Mesenchymal stem cell (in vitro differentiated cells and primary cell): ENCODE data around the gene MACROD1.
A peak's percentile ranks its signal among the peaks of the same experiment; 100 is the strongest.

ENCODE experiments used
- DNase-seq: peaks from one replicate; pipeline ENCODE4 v3.0.0-alpha.2; 2013
- H2AFZ ChIP-seq: one replicate; pipeline ENCODE4 v1.6.1; 2013; ENCODE audit warnings: low read depth, mild to moderate bottlenecking, control low read depth, inconsistent platforms, low read length, moderate library complexity
- H2AK5ac ChIP-seq: 2 replicates; pipeline ENCODE4 v1.6.1; 2013; ENCODE audit warnings: low read length, moderate library complexity, mild to moderate bottlenecking, inconsistent platforms; ENCODE audit not compliant: severe bottlenecking
- H2BK120ac ChIP-seq: one replicate; pipeline ENCODE4 v1.6.1; 2013; ENCODE audit warnings: low read depth, mild to moderate bottlenecking, inconsistent platforms, low read length, moderate library complexity
- H2BK12ac ChIP-seq, 2 experiments: one replicate each; pipeline ENCODE4 v1.6.1; 2013; ENCODE audit warnings: inconsistent platforms in 2 of 2, low read length in 2 of 2, mild to moderate bottlenecking in 2 of 2, moderate library complexity in 2 of 2, control low read depth in 1 of 2
- H2BK15ac ChIP-seq: one replicate; pipeline ENCODE4 v1.6.1; 2013; ENCODE audit warnings: mild to moderate bottlenecking, low read depth, inconsistent platforms; ENCODE audit not compliant: poor library complexity, severe bottlenecking
- H2BK5ac ChIP-seq: 2 replicates; pipeline ENCODE4 v1.6.1; 2013; ENCODE audit warnings: low read depth, mild to moderate bottlenecking, low read length, control low read depth, inconsistent platforms; ENCODE audit not compliant: poor library complexity, severe bottlenecking
- H3K14ac ChIP-seq, 2 experiments: one replicate each; pipeline ENCODE4 v1.6.1; 2013; ENCODE audit warnings: inconsistent platforms in 2 of 2, low read length in 2 of 2, control low read depth in 1 of 2, mild to moderate bottlenecking in 1 of 2, moderate library complexity in 1 of 2
- H3K18ac ChIP-seq, 2 experiments: one replicate each; pipeline ENCODE4 v1.6.1; 2013; ENCODE audit warnings: inconsistent platforms in 2 of 2, low read length in 2 of 2, control low read depth in 1 of 2, low read depth in 1 of 2, mild to moderate bottlenecking in 1 of 2
- H3K23ac ChIP-seq, 2 experiments: one replicate each; pipeline ENCODE4 v1.6.1; 2013; ENCODE audit warnings: inconsistent platforms in 2 of 2, low read length in 2 of 2, mild to moderate bottlenecking in 2 of 2, moderate library complexity in 2 of 2, control low read depth in 1 of 2
- H3K27ac ChIP-seq: 2 replicates; pipeline ENCODE4 v1.5.1; 2013; ENCODE audit warnings: mild to moderate bottlenecking, moderate library complexity, low read length, control low read depth, inconsistent platforms; ENCODE audit not compliant: poor library complexity, severe bottlenecking
- H3K27me3 ChIP-seq, 2 experiments: 2 replicates each; pipeline versions ENCODE4 v1.6.1 to v1.7.0; 2013; ENCODE audit warnings: low read length in 2 of 2, mild to moderate bottlenecking in 2 of 2, moderate library complexity in 2 of 2, control low read depth in 1 of 2, inconsistent platforms in 1 of 2; ENCODE audit not compliant: control insufficient read depth in 1 of 2, insufficient read depth in 1 of 2
- H3K36me3 ChIP-seq, 2 experiments: 2 replicates each; pipeline versions ENCODE4 v1.6.1 to v1.7.0; 2013; ENCODE audit warnings: low read length in 2 of 2, control low read depth in 1 of 2, inconsistent platforms in 1 of 2, low read depth in 1 of 2, mild to moderate bottlenecking in 1 of 2; ENCODE audit not compliant: insufficient read depth in 2 of 2, control insufficient read depth in 1 of 2
- H3K4ac ChIP-seq, 2 experiments: one replicate each; pipeline ENCODE4 v1.6.1; 2013; ENCODE audit warnings: inconsistent platforms in 2 of 2, low read length in 2 of 2, mild to moderate bottlenecking in 2 of 2, moderate library complexity in 2 of 2, control low read depth in 1 of 2, low read depth in 1 of 2
- H3K4me1 ChIP-seq: 2 replicates; pipeline ENCODE4 v1.6.1; 2013; ENCODE audit warnings: low read depth, low read length, control low read depth; ENCODE audit not compliant: control insufficient read depth, insufficient read depth
- H3K4me2 ChIP-seq: 2 replicates; pipeline ENCODE4 v1.6.1; 2013; ENCODE audit warnings: low read length, mild to moderate bottlenecking, inconsistent platforms; ENCODE audit not compliant: poor library complexity, severe bottlenecking
- H3K4me3 ChIP-seq, 2 experiments: 2 replicates each; pipeline versions ENCODE4 v1.5.1 to v1.7.0; 2013; ENCODE audit warnings: low read length in 2 of 2, mild to moderate bottlenecking in 2 of 2, control low read depth in 1 of 2, low read depth in 1 of 2; ENCODE audit not compliant: insufficient read depth in 1 of 2
- H3K79me1 ChIP-seq: replicated peaks from 2 replicates; pipeline ENCODE4 v1.6.1; 2013; ENCODE audit warnings: mild to moderate bottlenecking, control low read depth, low read length, inconsistent platforms; ENCODE audit not compliant: poor library complexity, severe bottlenecking
- H3K9ac ChIP-seq: 2 replicates; pipeline ENCODE4 v1.7.0; 2013; ENCODE audit warnings: mild to moderate bottlenecking, low read length, moderate library complexity
- H3K9me3 ChIP-seq: 2 replicates; pipeline ENCODE4 v1.7.0; 2013; ENCODE audit warnings: mild to moderate bottlenecking, low read length; ENCODE audit not compliant: control insufficient read depth
- H4K8ac ChIP-seq: one replicate; pipeline ENCODE4 v1.6.1; 2013; ENCODE audit warnings: inconsistent platforms, mild to moderate bottlenecking, low read length, moderate library complexity
- H4K91ac ChIP-seq: one replicate; pipeline ENCODE4 v1.6.1; 2013; ENCODE audit warnings: mild to moderate bottlenecking, low read length, inconsistent platforms
- WGBS: methylation state at CpG from one replicate; pipeline ENCODE4 v1.1.7; 2013; ENCODE audit warnings: mixed read lengths; 5-methylcytosine and 5-hydroxymethylcytosine counted together

Gene MACROD1

DNA sequence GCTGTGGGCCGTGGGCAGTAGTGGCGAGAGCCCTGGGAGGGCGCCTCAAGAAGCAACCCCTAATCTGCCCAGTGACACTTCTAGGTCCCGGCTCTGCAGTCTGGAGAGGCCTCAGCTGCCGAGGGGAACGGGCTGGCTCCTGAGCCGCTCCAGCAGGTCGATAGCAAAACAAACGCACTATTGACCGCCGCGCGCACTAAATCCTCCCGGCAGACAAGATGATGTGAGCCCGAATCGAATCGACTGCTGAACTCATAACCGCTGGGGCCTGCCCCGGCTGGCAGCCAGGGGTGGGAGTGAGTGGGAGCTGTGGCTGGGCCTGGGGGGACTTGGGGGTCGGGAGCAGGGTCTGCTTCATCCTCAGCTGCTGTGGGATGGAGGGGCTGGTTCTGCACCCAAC lies 94.1 kb downstream of the MACROD1 start:
- no peaks in the 10 kb centered on the region for H3K9me3 ChIP-seq
- no peak overlapping the region for H2BK12ac ChIP-seq
- no peak overlapping the region for H3K27ac ChIP-seq
- H3K27me3 ChIP-seq, result peaks cover 16 to 61% of the 10 kb centered on the region in 2 experiments
- H2AK5ac ChIP-seq, result no peak overlapping the region
- no peak overlapping the region for H3K4me2 ChIP-seq
- no peak overlapping the region for H3K23ac ChIP-seq
- H3K79me1 ChIP-seq, result no peaks in the 10 kb centered on the region
- 94% methylated on average over 20 of the region's 20 CpGs for WGBS
- H2BK15ac ChIP-seq, result no peak overlapping the region
- H3K4ac ChIP-seq, result no peak overlapping the region
- no peak overlapping the region for H3K4me3 ChIP-seq
- H3K14ac ChIP-seq, result no peak overlapping the region
- no peak overlapping the region for H2AFZ ChIP-seq
- H2BK120ac ChIP-seq, result no peak overlapping the region
- H3K36me3 ChIP-seq, result no peaks in the 10 kb centered on the region
- no peak overlapping the region for H4K8ac ChIP-seq
- H3K4me1 ChIP-seq, result no peaks in the 10 kb centered on the region
- H2BK5ac ChIP-seq, result no peak overlapping the region
- H4K91ac ChIP-seq, result no peak overlapping the region
- no peak for DNase-seq
- no peak overlapping the region for H3K9ac ChIP-seq
- H3K18ac ChIP-seq, result no peak overlapping the region

DNA sequence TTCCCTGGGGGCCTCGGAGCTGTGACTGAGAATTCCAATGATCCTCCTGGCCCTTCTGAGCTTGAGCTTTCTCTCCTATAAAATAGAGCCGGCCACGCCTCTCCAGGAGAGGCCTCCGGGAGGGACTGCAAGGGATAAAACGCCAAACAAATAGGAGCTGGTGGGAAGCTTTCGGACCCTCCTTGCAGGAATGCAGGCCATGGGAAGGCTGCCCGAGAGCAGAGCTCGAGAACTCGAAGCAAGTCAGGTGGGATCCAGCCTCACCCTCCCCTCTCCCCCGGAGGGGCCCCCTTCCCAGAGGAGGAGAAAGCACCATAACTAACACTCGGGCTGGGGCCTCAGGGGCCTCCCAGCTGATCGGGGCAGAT lies 95.6 kb downstream of the MACROD1 start:
- peaks cover 19 to 62% of the 10 kb centered on the region in 2 experiments for H3K27me3 ChIP-seq
- no peak overlapping the region for H3K9ac ChIP-seq
- no peak overlapping the region for H3K4me2 ChIP-seq
- no peak overlapping the region for H2BK12ac ChIP-seq
- no peaks in the 10 kb centered on the region for H3K36me3 ChIP-seq
- H2AK5ac ChIP-seq, result no peak overlapping the region
- no peaks in the 10 kb centered on the region for H3K79me1 ChIP-seq
- no peaks in the 10 kb centered on the region for H3K4me1 ChIP-seq
- no peak overlapping the region for H3K14ac ChIP-seq
- no peak for DNase-seq
- no peak overlapping the region for H2BK5ac ChIP-seq
- no peak overlapping the region for H3K18ac ChIP-seq
- H3K4me3 ChIP-seq, result no peak overlapping the region
- no peak overlapping the region for H2BK120ac ChIP-seq
- H3K4ac ChIP-seq, result no peak overlapping the region
- H4K8ac ChIP-seq, result no peak overlapping the region
- no peak overlapping the region for H4K91ac ChIP-seq
- H3K27ac ChIP-seq, result no peak overlapping the region
- 62% methylated on average over 12 of the region's 12 CpGs for WGBS
- no peak overlapping the region for H2AFZ ChIP-seq
- no peak overlapping the region for H2BK15ac ChIP-seq
- H3K9me3 ChIP-seq, result no peaks in the 10 kb centered on the region
- no peak overlapping the region for H3K23ac ChIP-seq

DNA sequence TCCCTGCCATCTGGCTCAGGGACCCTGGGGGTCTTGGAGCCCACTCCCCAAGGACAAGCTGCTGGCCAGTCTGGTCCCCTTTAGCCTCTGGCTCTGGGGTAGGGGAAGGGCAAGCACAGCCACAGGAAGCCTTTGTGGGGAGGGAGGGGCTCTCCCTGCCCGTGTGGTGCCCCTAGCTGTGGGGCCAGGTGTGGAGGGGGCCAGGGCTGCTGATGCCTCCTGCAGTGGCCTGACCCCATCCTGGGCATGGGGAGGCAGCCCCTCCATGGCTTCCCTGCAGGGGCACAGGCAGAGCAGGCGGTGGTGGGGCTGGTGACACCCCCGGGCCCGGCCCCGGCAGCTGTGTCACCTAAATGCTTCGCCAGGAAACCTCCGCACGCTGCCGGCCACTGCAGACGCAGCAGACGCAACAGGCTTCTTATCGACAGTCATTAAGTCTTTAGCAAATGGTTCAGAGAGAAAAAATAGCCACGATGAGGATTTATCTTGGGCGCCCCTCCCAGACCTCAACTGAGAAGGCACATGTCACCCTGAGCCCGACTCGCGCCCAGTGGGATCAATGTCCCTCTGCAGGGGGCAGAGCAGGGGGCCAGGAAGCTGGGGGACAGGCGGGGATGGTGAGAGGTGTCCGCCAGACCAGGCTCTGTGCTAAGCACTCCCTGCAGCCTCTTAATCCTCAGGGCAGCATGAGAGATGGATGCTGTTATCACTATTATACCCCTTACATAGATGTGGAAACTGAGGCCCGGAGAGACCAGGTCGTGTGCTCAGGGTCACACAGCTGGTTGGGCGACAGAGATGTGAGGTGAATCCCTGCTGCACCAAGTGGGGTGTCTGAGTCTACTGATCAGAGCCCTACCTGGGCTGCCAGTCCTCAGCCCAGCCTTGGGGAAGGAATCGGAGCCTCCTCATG lies 96.3 kb downstream of the MACROD1 start:
- Histone ChIP-seq H2BK120ac (no peak overlapping the region), H2BK12ac (no peak overlapping the region), H4K8ac (no peak overlapping the region), H2AFZ (no peak overlapping the region), H3K18ac (no peak overlapping the region), H3K9me3 (no peaks in the 10 kb centered on the region), H3K36me3 (no peaks in the 10 kb centered on the region), H3K79me1 (no peaks in the 10 kb centered on the region), H3K9ac (no peak overlapping the region), H3K4me3 (no peak overlapping the region), H3K23ac (no peak overlapping the region), H3K4ac (no peak overlapping the region), H2BK5ac (no peak overlapping the region), H3K4me2 (no peak overlapping the region), H3K4me1 (no peaks in the 10 kb centered on the region), H3K27me3 (peaks cover 16 to 60% of the 10 kb centered on the region in 2 experiments), H4K91ac (no peak overlapping the region), H3K14ac (peak overlapping the region in 1 of 2 experiments; percentile 46), H2AK5ac (no peak overlapping the region), H2BK15ac (no peak overlapping the region), H3K27ac (no peak overlapping the region)
- no peak for DNase-seq
- WGBS, result 79% methylated on average over 21 of the region's 23 CpGs

DNA sequence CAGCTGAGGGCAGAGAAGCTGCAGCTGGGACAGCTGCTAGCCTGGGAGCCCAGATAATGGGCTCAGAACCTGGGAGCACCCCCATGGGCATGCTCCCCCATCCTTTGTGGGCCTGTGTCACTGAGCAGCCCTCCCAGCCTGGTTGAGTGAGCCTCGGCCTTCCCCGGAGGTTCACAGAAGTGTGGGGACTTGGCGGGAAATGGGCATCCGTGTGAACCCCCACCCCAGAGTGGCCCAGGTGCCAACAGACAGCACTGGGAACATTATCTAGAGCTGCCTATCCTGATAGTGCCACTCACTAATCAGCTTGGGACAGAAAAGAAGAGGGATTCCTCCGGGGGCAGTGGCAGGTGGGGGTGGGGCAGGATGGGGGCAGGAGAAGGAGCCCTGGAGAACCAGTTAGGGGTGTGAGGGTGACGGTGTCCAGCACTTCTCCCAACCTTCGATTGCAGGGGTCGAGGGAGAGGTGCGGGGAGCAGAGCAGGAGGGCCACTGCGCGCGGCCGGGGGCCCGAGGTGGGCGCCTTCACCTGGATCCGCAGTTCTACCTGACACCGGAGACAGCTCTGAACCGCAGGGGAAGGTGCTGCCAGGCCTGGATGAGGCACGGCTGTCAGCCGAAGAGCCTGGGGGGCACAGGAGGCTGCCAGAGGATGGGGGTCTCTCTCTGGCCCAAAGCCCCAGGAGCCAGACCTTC lies 97.1 kb downstream of the MACROD1 start:
- Histone ChIP-seq H3K36me3 (no peaks in the 10 kb centered on the region), H2BK12ac (no peak overlapping the region), H3K4me3 (no peak overlapping the region), H4K8ac (no peak overlapping the region), H3K4me2 (no peak overlapping the region), H2BK120ac (no peak overlapping the region), H3K27ac (no peak overlapping the region), H3K14ac (no peak overlapping the region), H3K9ac (no peak overlapping the region), H3K18ac (no peak overlapping the region), H3K9me3 (no peaks in the 10 kb centered on the region), H3K4me1 (no peaks in the 10 kb centered on the region), H2BK5ac (no peak overlapping the region), H2BK15ac (no peak overlapping the region), H4K91ac (no peak overlapping the region), H3K23ac (no peak overlapping the region), H2AFZ (no peak overlapping the region), H3K4ac (no peak overlapping the region), H3K79me1 (no peaks in the 10 kb centered on the region), H2AK5ac (no peak overlapping the region), H3K27me3 (peaks cover 15 to 62% of the 10 kb centered on the region in 2 experiments)
- 94% methylated on average over 19 of the region's 20 CpGs for WGBS
- no peak for DNase-seq
